ENCODE measurements around the gene PIP4P1. TPM values are rescaled to one million over a fixed set of nuclear protein-coding genes. Genes with fewer than 3 reads are reported as not detected.

PIP4P1 gene
- total and polyA plus RNA-seq, 9 of the 15 experiments (the other 6 are each of a cell fraction or from before 2014, with no cell fraction given) = 5.3 to 20.9 (median 10.7) TPM

DNA sequence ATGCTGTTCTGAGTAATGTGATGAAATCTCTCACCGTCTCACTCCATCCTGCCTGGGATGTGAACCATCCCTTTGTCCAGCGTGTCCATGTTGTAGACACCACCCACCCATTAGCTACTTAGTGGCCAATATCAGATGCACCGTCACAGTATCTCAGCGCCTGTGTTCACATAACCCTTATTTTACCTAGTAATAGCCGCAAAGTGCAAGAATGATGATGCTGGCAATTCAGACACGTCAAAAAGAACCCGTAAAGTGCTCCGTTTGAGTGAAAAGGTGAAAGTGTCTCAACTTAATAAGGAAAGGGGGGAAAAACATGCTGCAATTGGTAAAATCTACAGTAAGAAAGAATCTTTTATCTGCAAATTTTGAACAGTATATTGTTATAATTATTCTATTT lies 47.1 kb upstream of the PIP4P1 start:
- BruUV-seq (replicated peaks) = no TSS peak
- intact Hi-C loops (cut with micrococcal nuclease) (no loop called here), in situ Hi-C loops (cut with MboI) (no loop called here)
- Histone ChIP-seq H3K27me3 (ENCODE audit: control insufficient read depth in 2 of 2, insufficient read depth in 2 of 2, low read length in 2 of 2) (no peaks in the 10 kb centered on the region; a peak in 1 of 5 replicates), H3K9ac (ENCODE audit: insufficient read depth in 1 of 2, low read depth in 2 of 2, low read length in 2 of 2) (no peak overlapping the region), H3K27ac (ENCODE audit: extremely low read depth, low read depth, low read length) (no peak overlapping the region), H3K9me3 (replicated peaks; ENCODE audit: control insufficient read depth, insufficient read depth, low read depth, low read length) (no peaks in the 10 kb centered on the region), H3K79me2 (ENCODE audit: control insufficient read depth, insufficient read depth, low read length) (no peaks in the 10 kb centered on the region), H3K36me3 (ENCODE audit: control insufficient read depth, insufficient read depth, low read length) (no peaks in the 10 kb centered on the region), H3K4me3 (no peak overlapping the region), H3K9me1 (ENCODE audit: control insufficient read depth, insufficient read depth, low read length) (no peaks in the 10 kb centered on the region), H4K20me1 (replicated peaks; ENCODE audit: control insufficient read depth, insufficient read depth, low read length) (no peaks in the 10 kb centered on the region), H3K4me1 (replicated peaks in 1 of 2; ENCODE audit: control insufficient read depth in 2 of 2, insufficient read depth in 2 of 2, low read length in 2 of 2) (peaks cover 0 to 5% of the 10 kb centered on the region in 2 experiments; a peak in 2 of 5 replicates), H2AFZ (ENCODE audit: low read depth, low read length) (no peak overlapping the region), H3K4me2 (ENCODE audit: insufficient read depth, low read length) (no peak overlapping the region)
- no peak for FAIRE-seq
- WGBS (ENCODE audit: insufficient coverage, low coverage, missing lambda C conversion rate) = 67% methylated on average over 8 of the region's 8 CpGs
- POLR2A ChIA-PET = no interaction called here
- no peak for ATAC-seq
- CTCF ChIA-PET (ENCODE audit: low intra/inter-chr PET ratio) = no interaction called here
- no peak for DNase-seq (ENCODE audit: extremely low read depth in 1 of 4, low spot score in 3 of 4)
- TF ChIP-seq, protein P1, sequence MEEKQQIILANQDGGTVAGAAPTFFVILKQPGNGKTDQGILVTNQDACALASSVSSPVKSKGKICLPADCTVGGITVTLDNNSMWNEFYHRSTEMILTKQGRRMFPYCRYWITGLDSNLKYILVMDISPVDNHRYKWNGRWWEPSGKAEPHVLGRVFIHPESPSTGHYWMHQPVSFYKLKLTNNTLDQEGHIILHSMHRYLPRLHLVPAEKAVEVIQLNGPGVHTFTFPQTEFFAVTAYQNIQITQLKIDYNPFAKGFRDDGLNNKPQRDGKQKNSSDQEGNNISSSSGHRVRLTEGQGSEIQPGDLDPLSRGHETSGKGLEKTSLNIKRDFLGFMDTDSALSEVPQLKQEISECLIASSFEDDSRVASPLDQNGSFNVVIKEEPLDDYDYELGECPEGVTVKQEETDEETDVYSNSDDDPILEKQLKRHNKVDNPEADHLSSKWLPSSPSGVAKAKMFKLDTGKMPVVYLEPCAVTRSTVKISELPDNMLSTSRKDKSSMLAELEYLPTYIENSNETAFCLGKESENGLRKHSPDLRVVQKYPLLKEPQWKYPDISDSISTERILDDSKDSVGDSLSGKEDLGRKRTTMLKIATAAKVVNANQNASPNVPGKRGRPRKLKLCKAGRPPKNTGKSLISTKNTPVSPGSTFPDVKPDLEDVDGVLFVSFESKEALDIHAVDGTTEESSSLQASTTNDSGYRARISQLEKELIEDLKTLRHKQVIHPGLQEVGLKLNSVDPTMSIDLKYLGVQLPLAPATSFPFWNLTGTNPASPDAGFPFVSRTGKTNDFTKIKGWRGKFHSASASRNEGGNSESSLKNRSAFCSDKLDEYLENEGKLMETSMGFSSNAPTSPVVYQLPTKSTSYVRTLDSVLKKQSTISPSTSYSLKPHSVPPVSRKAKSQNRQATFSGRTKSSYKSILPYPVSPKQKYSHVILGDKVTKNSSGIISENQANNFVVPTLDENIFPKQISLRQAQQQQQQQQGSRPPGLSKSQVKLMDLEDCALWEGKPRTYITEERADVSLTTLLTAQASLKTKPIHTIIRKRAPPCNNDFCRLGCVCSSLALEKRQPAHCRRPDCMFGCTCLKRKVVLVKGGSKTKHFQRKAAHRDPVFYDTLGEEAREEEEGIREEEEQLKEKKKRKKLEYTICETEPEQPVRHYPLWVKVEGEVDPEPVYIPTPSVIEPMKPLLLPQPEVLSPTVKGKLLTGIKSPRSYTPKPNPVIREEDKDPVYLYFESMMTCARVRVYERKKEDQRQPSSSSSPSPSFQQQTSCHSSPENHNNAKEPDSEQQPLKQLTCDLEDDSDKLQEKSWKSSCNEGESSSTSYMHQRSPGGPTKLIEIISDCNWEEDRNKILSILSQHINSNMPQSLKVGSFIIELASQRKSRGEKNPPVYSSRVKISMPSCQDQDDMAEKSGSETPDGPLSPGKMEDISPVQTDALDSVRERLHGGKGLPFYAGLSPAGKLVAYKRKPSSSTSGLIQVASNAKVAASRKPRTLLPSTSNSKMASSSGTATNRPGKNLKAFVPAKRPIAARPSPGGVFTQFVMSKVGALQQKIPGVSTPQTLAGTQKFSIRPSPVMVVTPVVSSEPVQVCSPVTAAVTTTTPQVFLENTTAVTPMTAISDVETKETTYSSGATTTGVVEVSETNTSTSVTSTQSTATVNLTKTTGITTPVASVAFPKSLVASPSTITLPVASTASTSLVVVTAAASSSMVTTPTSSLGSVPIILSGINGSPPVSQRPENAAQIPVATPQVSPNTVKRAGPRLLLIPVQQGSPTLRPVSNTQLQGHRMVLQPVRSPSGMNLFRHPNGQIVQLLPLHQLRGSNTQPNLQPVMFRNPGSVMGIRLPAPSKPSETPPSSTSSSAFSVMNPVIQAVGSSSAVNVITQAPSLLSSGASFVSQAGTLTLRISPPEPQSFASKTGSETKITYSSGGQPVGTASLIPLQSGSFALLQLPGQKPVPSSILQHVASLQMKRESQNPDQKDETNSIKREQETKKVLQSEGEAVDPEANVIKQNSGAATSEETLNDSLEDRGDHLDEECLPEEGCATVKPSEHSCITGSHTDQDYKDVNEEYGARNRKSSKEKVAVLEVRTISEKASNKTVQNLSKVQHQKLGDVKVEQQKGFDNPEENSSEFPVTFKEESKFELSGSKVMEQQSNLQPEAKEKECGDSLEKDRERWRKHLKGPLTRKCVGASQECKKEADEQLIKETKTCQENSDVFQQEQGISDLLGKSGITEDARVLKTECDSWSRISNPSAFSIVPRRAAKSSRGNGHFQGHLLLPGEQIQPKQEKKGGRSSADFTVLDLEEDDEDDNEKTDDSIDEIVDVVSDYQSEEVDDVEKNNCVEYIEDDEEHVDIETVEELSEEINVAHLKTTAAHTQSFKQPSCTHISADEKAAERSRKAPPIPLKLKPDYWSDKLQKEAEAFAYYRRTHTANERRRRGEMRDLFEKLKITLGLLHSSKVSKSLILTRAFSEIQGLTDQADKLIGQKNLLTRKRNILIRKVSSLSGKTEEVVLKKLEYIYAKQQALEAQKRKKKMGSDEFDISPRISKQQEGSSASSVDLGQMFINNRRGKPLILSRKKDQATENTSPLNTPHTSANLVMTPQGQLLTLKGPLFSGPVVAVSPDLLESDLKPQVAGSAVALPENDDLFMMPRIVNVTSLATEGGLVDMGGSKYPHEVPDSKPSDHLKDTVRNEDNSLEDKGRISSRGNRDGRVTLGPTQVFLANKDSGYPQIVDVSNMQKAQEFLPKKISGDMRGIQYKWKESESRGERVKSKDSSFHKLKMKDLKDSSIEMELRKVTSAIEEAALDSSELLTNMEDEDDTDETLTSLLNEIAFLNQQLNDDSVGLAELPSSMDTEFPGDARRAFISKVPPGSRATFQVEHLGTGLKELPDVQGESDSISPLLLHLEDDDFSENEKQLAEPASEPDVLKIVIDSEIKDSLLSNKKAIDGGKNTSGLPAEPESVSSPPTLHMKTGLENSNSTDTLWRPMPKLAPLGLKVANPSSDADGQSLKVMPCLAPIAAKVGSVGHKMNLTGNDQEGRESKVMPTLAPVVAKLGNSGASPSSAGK (IDR thresholded peaks at IDR 0.05) = no peak
- TF ChIP-seq ZNF311 (CRISPR knock-in tag; IDR thresholded peaks at IDR 0.05) (no peak), NFE2 (IDR thresholded peaks at IDR 0.05; ENCODE audit: low read depth) (no peak), ZNF197 (CRISPR knock-in tag; IDR thresholded peaks at IDR 0.05; ENCODE audit: low read depth) (no peak), JUND (IDR thresholded peaks at IDR 0.05; ENCODE audit: borderline replicate concordance, low read depth, low read length) (no peak), JUND (tag; IDR thresholded peaks at IDR 0.05; ENCODE audit: borderline replicate concordance, low read depth, low read length) (no peak), ZNF23 (CRISPR knock-in tag; IDR thresholded peaks at IDR 0.05) (no peak), ZNF507 (tag; conservative IDR thresholded peaks at IDR 0.05) (no peak)
- TF ChIP-seq, protein P2, sequence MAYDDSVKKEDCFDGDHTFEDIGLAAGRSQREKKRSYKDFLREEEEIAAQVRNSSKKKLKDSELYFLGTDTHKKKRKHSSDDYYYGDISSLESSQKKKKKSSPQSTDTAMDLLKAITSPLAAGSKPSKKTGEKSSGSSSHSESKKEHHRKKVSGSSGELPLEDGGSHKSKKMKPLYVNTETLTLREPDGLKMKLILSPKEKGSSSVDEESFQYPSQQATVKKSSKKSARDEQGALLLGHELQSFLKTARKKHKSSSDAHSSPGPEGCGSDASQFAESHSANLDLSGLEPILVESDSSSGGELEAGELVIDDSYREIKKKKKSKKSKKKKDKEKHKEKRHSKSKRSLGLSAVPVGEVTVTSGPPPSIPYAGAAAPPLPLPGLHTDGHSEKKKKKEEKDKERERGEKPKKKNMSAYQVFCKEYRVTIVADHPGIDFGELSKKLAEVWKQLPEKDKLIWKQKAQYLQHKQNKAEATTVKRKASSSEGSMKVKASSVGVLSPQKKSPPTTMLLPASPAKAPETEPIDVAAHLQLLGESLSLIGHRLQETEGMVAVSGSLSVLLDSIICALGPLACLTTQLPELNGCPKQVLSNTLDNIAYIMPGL (CRISPR knock-in tag; IDR thresholded peaks at IDR 0.05) = no peak
